CD4-positive, CD25-positive, alpha-beta regulatory T cell (primary cell): ENCODE data around the gene S100A8. TPM values are rescaled to one million over a fixed set of nuclear protein-coding genes. Genes with fewer than 3 reads are reported as not detected.
"Not testable (repeated sequence)": the region's sequence is repeated elsewhere in the genome, so short reads cannot be mapped to it uniquely, and the experiment has no call there.

Experiments
- ATAC-seq, 2 donors: fragments of 150-1000 bp; cut with Tn5 transposase; one replicate each; pipeline ENCODE4 v1.10.0; 2021; ENCODE audit warnings: low read depth in 2 of 2, moderate number of reproducible peaks in 2 of 2, moderate library complexity in 1 of 2
- DNase-seq, 3 donors: peaks; one replicate each; pipeline versions ENCODE4 v3.0.0 to v3.0.0-alpha.2; 2012 to 2022; ENCODE audit warnings: mixed read lengths in 1 of 3
- H3K27ac ChIP-seq: one replicate; pipeline ENCODE4 v1.7.0; 2013; ENCODE audit warnings: mild to moderate bottlenecking, low read length; ENCODE audit not compliant: insufficient read depth, poor library complexity, severe bottlenecking
- H3K27me3 ChIP-seq: one replicate; pipeline ENCODE4 v1.7.0; 2013; ENCODE audit warnings: low read length; ENCODE audit not compliant: control insufficient read depth, insufficient read depth
- H3K36me3 ChIP-seq: one replicate; pipeline ENCODE4 v1.7.0; 2013; ENCODE audit warnings: mild to moderate bottlenecking, low read length, moderate library complexity; ENCODE audit not compliant: control insufficient read depth, insufficient read depth
- H3K4me1 ChIP-seq: 2 replicates; pipeline ENCODE4 v1.7.0; 2013; ENCODE audit warnings: mild to moderate bottlenecking, low read length; ENCODE audit not compliant: insufficient read depth, control insufficient read depth, poor library complexity, severe bottlenecking
- H3K4me3 ChIP-seq: one replicate; pipeline ENCODE4 v1.7.0; 2013; ENCODE audit warnings: low read depth, mild to moderate bottlenecking, low read length, moderate library complexity
- H3K9me3 ChIP-seq, 2 experiments: 1 replicate in 1 of 2; 2 replicates in 1 of 2; pipeline ENCODE4 v1.7.0; 2013; ENCODE audit warnings: low read length in 2 of 2, mild to moderate bottlenecking in 1 of 2, moderate library complexity in 1 of 2; ENCODE audit not compliant: control insufficient read depth in 2 of 2
- H3K27ac Mint-ChIP-seq, 3 donors: one replicate each; pipeline ENCODE4 v1.8.0; 2020 to 2022; ENCODE audit warnings: mild to moderate bottlenecking in 3 of 3, mixed read lengths in 3 of 3, moderate library complexity in 2 of 3
- H3K27me3 Mint-ChIP-seq: one replicate; pipeline ENCODE4 v1.8.0; 2022; ENCODE audit warnings: mild to moderate bottlenecking, mixed read lengths
- H3K36me3 Mint-ChIP-seq: one replicate; pipeline ENCODE4 v1.8.0; 2020; ENCODE audit warnings: mixed read lengths
- H3K4me1 Mint-ChIP-seq, 4 donors: one replicate each; pipeline ENCODE4 v1.8.0; 2020 to 2022; ENCODE audit warnings: mixed read lengths in 4 of 4, mild to moderate bottlenecking in 1 of 4
- H3K4me3 Mint-ChIP-seq, 4 donors: one replicate each; pipeline ENCODE4 v1.8.0; 2020 to 2022; ENCODE audit warnings: mild to moderate bottlenecking in 4 of 4, mixed read lengths in 4 of 4, moderate library complexity in 3 of 4
- H3K9me3 Mint-ChIP-seq, 7 donors: one replicate each; pipeline ENCODE4 v1.8.0; 2020 to 2022; ENCODE audit warnings: mixed read lengths in 7 of 7, mild to moderate bottlenecking in 3 of 7, moderate library complexity in 2 of 7
- polyA plus RNA-seq, 4 donors: library from polyadenylated mRNA; unstranded; fragments of 300-500 nt; fragmentation: Illumina TruSeq; gene quantifications; one replicate each; pipeline ENCODE4 v1.2.3, GENCODE V29; 2021
- total RNA-seq: library from RNA; stranded (reverse); gene quantifications from one replicate; pipeline ENCODE4 v1.2.3, GENCODE V29; 2022

The S100A8 gene
- total and polyA plus RNA-seq, 5 donors from 2014 or later, result 2.7 to 32.7 (median 7.8) TPM; not detected in 2

- H3K36me3 Mint-ChIP-seq, H3K4me1 ChIP-seq, H3K9me3 ChIP-seq, H3K27ac Mint-ChIP-seq, H3K27me3 ChIP-seq, H3K4me3 Mint-ChIP-seq, ATAC-seq, H3K4me1 Mint-ChIP-seq, H3K4me3 ChIP-seq, DNase-seq, H3K36me3 ChIP-seq, H3K27ac ChIP-seq: not testable (repeated sequence)
- peaks cover 0 to 11% (median 2%) of the 10 kb centered on the region in 7 donors for H3K9me3 Mint-ChIP-seq
- H3K27me3 Mint-ChIP-seq, result peaks cover 20% of the 10 kb centered on the region
Observed at GRCh38 chr1:153413961-153414360, 23.1 kb upstream of the S100A8 start.

GRCh38 chr1:153407274-153407673, 16.4 kb upstream of the S100A8 start:
- H3K4me3 Mint-ChIP-seq, H3K9me3 ChIP-seq, H3K36me3 Mint-ChIP-seq, H3K9me3 Mint-ChIP-seq, H3K36me3 ChIP-seq, ATAC-seq, H3K27me3 ChIP-seq, H3K4me3 ChIP-seq, H3K4me1 ChIP-seq, H3K27ac ChIP-seq: not testable (repeated sequence)
- peak overlapping the region in 1 of 3 donors; percentile 32 for H3K27ac Mint-ChIP-seq
- peak in 2 of 3 donors; percentile 13 to 50 for DNase-seq
- H3K4me1 Mint-ChIP-seq, result peaks cover 0 to 24% (median 1%) of the 10 kb centered on the region in 4 donors
- peaks cover 19% of the 10 kb centered on the region for H3K27me3 Mint-ChIP-seq

- H3K27ac Mint-ChIP-seq, result peak overlapping the region in 1 of 3 donors; percentile 82
- peaks cover 19% of the 10 kb centered on the region for H3K27me3 Mint-ChIP-seq
Observed at GRCh38 chr1:153405825-153406599, 15.1 kb upstream of the S100A8 start.

GRCh38 chr1:153404768-153405167, 13.9 kb upstream of the S100A8 start:
- Mint-ChIP-seq H3K36me3 (no peaks in the 10 kb centered on the region), H3K27ac (no peak overlapping the region), H3K4me1 (peaks cover 0 to 24% (median 1%) of the 10 kb centered on the region in 4 donors), H3K4me3 (no peak overlapping the region), H3K27me3 (peaks cover 14% of the 10 kb centered on the region), H3K9me3 (peaks cover 0 to 5% (median 3%) of the 10 kb centered on the region in 7 donors)
- ATAC-seq (no peak), DNase-seq (peak; percentile 9 to 45 (median 26))
- Histone ChIP-seq H3K36me3 (no peaks in the 10 kb centered on the region), H3K4me3 (no peak overlapping the region), H3K4me1 (peaks cover 3% of the 10 kb centered on the region), H3K27me3 (peaks cover 1% of the 10 kb centered on the region), H3K27ac (no peak overlapping the region), H3K9me3 (no peaks in the 10 kb centered on the region)

More at GRCh38 chr1:153405825-153406599, 15.1 kb upstream of the S100A8 start:
- DNase-seq, H3K36me3 ChIP-seq, ATAC-seq, H3K27me3 ChIP-seq, H3K9me3 Mint-ChIP-seq, H3K9me3 ChIP-seq, H3K36me3 Mint-ChIP-seq, H3K4me1 ChIP-seq, H3K4me3 ChIP-seq, H3K27ac ChIP-seq: not testable (repeated sequence)
- Mint-ChIP-seq H3K4me1 (peaks cover 0 to 24% (median 1%) of the 10 kb centered on the region in 4 donors), H3K4me3 (peak overlapping the region in 2 of 4 donors; percentile 7 to 27)

- H3K4me3 ChIP-seq, result no peak overlapping the region
- H3K27ac ChIP-seq, result no peak overlapping the region
- Mint-ChIP-seq H3K27me3 (peaks cover 10% of the 10 kb centered on the region), H3K9me3 (peaks cover 0 to 4% (median 0%) of the 10 kb centered on the region in 7 donors), H3K27ac (no peak overlapping the region), H3K36me3 (no peaks in the 10 kb centered on the region), H3K4me1 (peaks cover 0 to 24% (median 1%) of the 10 kb centered on the region in 4 donors), H3K4me3 (no peak overlapping the region)
- no peaks in the 10 kb centered on the region for H3K9me3 ChIP-seq
- no peaks in the 10 kb centered on the region for H3K36me3 ChIP-seq
- no peak for ATAC-seq
- peaks cover 3% of the 10 kb centered on the region for H3K4me1 ChIP-seq
- peaks cover 4% of the 10 kb centered on the region for H3K27me3 ChIP-seq
- DNase-seq, result no peak
Observed at GRCh38 chr1:153404086-153404635, 13.3 kb upstream of the S100A8 start.

- Histone ChIP-seq H3K9me3 (no peaks in the 10 kb centered on the region), H3K27ac (no peak overlapping the region), H3K36me3 (no peaks in the 10 kb centered on the region), H3K4me1 (peaks cover 3% of the 10 kb centered on the region), H3K4me3 (no peak overlapping the region), H3K27me3 (peaks cover 4% of the 10 kb centered on the region)
- peaks cover 0 to 4% (median 2%) of the 10 kb centered on the region in 7 donors for H3K9me3 Mint-ChIP-seq
- no peak overlapping the region for H3K4me3 Mint-ChIP-seq
- DNase-seq (no peak), ATAC-seq (no peak)
- H3K27me3 Mint-ChIP-seq, result peaks cover 7% of the 10 kb centered on the region
- H3K4me1 Mint-ChIP-seq, result peaks cover 0 to 24% (median 1%) of the 10 kb centered on the region in 4 donors
- H3K27ac Mint-ChIP-seq, result no peak overlapping the region
- no peaks in the 10 kb centered on the region for H3K36me3 Mint-ChIP-seq
Observed at GRCh38 chr1:153403421-153404085, 12.7 kb upstream of the S100A8 start.

- DNase-seq (no peak), ATAC-seq (no peak)
- H3K9me3 Mint-ChIP-seq, result peaks cover 0 to 3% (median 0%) of the 10 kb centered on the region in 7 donors
- H3K4me3 Mint-ChIP-seq, result no peak overlapping the region
- H3K27me3 Mint-ChIP-seq, result peaks cover 7% of the 10 kb centered on the region
- no peaks in the 10 kb centered on the region for H3K36me3 ChIP-seq
- H3K4me1 Mint-ChIP-seq, result peaks cover 0 to 17% (median 1%) of the 10 kb centered on the region in 4 donors
- no peak overlapping the region for H3K27ac Mint-ChIP-seq
- no peak overlapping the region for H3K4me3 ChIP-seq
- peaks cover 4% of the 10 kb centered on the region for H3K27me3 ChIP-seq
- no peaks in the 10 kb centered on the region for H3K36me3 Mint-ChIP-seq
- no peak overlapping the region for H3K27ac ChIP-seq
- no peaks in the 10 kb centered on the region for H3K9me3 ChIP-seq
- peaks cover 2% of the 10 kb centered on the region for H3K4me1 ChIP-seq
Observed at GRCh38 chr1:153402226-153402625, 11.4 kb upstream of the S100A8 start.
